OCI-LY3 (cell line): Measurements from ENCODE around the gene SMTNL2.

Source experiments
- H2AFZ ChIP-seq: fragments of 200-600, 300-600 bp; shearing (Covaris generic); 2 replicates; pipeline ENCODE4 v1.6.0; 2014; ENCODE audit warnings: antibody characterized with exemption, low read depth, low read length
- H3K27ac ChIP-seq: fragments of 200-600, 300-600 bp; sonication (generic); 2 replicates; pipeline ENCODE4 v1.5.1; 2014; ENCODE audit warnings: mild to moderate bottlenecking, low read length, moderate library complexity, mixed read lengths
- H3K27me3 ChIP-seq: fragments of 200-600, 300-600 bp; sonication (generic); 2 replicates; pipeline ENCODE4 v1.6.1; 2014; ENCODE audit warnings: low read depth, low read length, mixed read lengths
- H3K36me3 ChIP-seq: fragments of 200-600, 300-600 bp; sonication (generic); replicated peaks from 2 replicates; pipeline ENCODE3; 2014; ENCODE audit warnings: low read depth, low read length, mixed read lengths
- H3K4me1 ChIP-seq: fragments of 300-600, 200-600 bp; sonication (generic); 2 replicates; pipeline ENCODE4 v1.6.1; 2014; ENCODE audit warnings: low read length, mixed read lengths
- H3K4me2 ChIP-seq: fragments of 200-600, 300-600 bp; sonication (generic); 2 replicates; pipeline ENCODE4 v1.6.1; 2014; ENCODE audit warnings: low read length, mixed read lengths
- H3K4me3 ChIP-seq: fragments of 300-600, 200-600 bp; sonication (generic); 2 replicates; pipeline ENCODE4 v1.5.1; 2014; ENCODE audit warnings: antibody characterized with exemption, mild to moderate bottlenecking, low read length, moderate library complexity
- H3K79me2 ChIP-seq: fragments of 300-600, 200-600 bp; shearing (Covaris generic); 2 replicates; pipeline ENCODE4 v1.6.1; 2014; ENCODE audit warnings: mild to moderate bottlenecking, low read length, mixed read lengths
- H3K9ac ChIP-seq: fragments of 300-600, 200-600 bp; shearing (Covaris generic); 2 replicates; pipeline ENCODE4 v1.6.0; 2014; ENCODE audit warnings: mild to moderate bottlenecking, low read length, moderate library complexity
- H3K9me3 ChIP-seq: fragments of 200-600, 300-600 bp; shearing (Covaris generic); 2 replicates; pipeline ENCODE4 v1.6.1; 2014; ENCODE audit warnings: low read length, mixed read lengths; ENCODE audit not compliant: insufficient read depth
- H4K20me1 ChIP-seq: fragments of 200-600, 300-600 bp; sonication (generic); 2 replicates; pipeline ENCODE4 v1.6.1; 2016; ENCODE audit warnings: low read length, mixed read lengths; ENCODE audit not compliant: insufficient read depth
- CTCF ChIP-seq: fragments of 200-600, 300-600 bp; sonication (generic); IDR thresholded peaks from 2 replicates; pipeline ENCODE4 v1.5.1; 2014; ENCODE audit warnings: antibody characterized with exemption, low read length, low read depth
- EZH2phosphoT487 ChIP-seq: fragments of 200-600 bp; shearing (Covaris generic); IDR thresholded peaks from 2 replicates; pipeline ENCODE4 v1.6.1; 2018; ENCODE audit warnings: antibody characterized with exemption, mixed run types, low read depth

Gene SMTNL2

GRCh38 chr17:4555873-4556759 is 28.2 kb upstream of the SMTNL2 start:
- Histone ChIP-seq H3K4me2 (peak overlapping the region; percentile 99), H3K4me3 (peak overlapping the region; percentile 99), H3K36me3 (peaks cover 18% of the 10 kb centered on the region), H3K27me3 (no peaks in the 10 kb centered on the region), H3K79me2 (peaks cover 42% of the 10 kb centered on the region), H3K4me1 (peaks cover 42% of the 10 kb centered on the region), H2AFZ (peak overlapping the region; percentile 19; the same call in 1 of the 2 replicates), H3K9ac (peak overlapping the region; percentile 95), H3K27ac (peak overlapping the region; percentile 82), H4K20me1 (no peaks in the 10 kb centered on the region), H3K9me3 (no peaks in the 10 kb centered on the region)
- no peak for TF ChIP-seq CTCF
- no peak for TF ChIP-seq EZH2phosphoT487

GRCh38 chr17:4556996-4557395 is 27.3 kb upstream of the SMTNL2 start:
- peaks cover 13% of the 10 kb centered on the region for H3K36me3 ChIP-seq
- peak overlapping the region; percentile 99 for H3K4me2 ChIP-seq
- H3K4me3 ChIP-seq: peak overlapping the region; percentile 99; the same call in 1 of the 2 replicates
- no peaks in the 10 kb centered on the region for H3K9me3 ChIP-seq
- H3K27ac ChIP-seq: peak overlapping the region; percentile 82; the same call in 1 of the 2 replicates
- H3K4me1 ChIP-seq: peaks cover 50% of the 10 kb centered on the region
- H3K79me2 ChIP-seq: peaks cover 38% of the 10 kb centered on the region
- no peaks in the 10 kb centered on the region for H4K20me1 ChIP-seq
- H2AFZ ChIP-seq: no peak overlapping the region
- peak overlapping the region; percentile 95; the same call in 1 of the 2 replicates for H3K9ac ChIP-seq
- no peaks in the 10 kb centered on the region for H3K27me3 ChIP-seq
- TF ChIP-seq CTCF (no peak), EZH2phosphoT487 (no peak)

GRCh38 chr17:4557626-4558346 is 26.5 kb upstream of the SMTNL2 start:
- Histone ChIP-seq H3K36me3 (peaks cover 9% of the 10 kb centered on the region), H3K4me3 (no peak overlapping the region), H3K79me2 (peaks cover 31% of the 10 kb centered on the region), H3K27ac (no peak overlapping the region), H3K27me3 (no peaks in the 10 kb centered on the region), H4K20me1 (no peaks in the 10 kb centered on the region), H3K9ac (no peak overlapping the region), H2AFZ (no peak overlapping the region), H3K4me1 (peaks cover 58% of the 10 kb centered on the region), H3K9me3 (no peaks in the 10 kb centered on the region), H3K4me2 (no peak overlapping the region)
- TF ChIP-seq EZH2phosphoT487 (no peak), CTCF (no peak)

GRCh38 chr17:4558347-4558971 is 25.9 kb upstream of the SMTNL2 start:
- Histone ChIP-seq H2AFZ (no peak overlapping the region), H3K4me3 (no peak overlapping the region), H3K27me3 (no peaks in the 10 kb centered on the region), H4K20me1 (no peaks in the 10 kb centered on the region), H3K9me3 (no peaks in the 10 kb centered on the region), H3K27ac (no peak overlapping the region), H3K36me3 (peaks cover 6% of the 10 kb centered on the region), H3K4me1 (peaks cover 65% of the 10 kb centered on the region), H3K79me2 (peaks cover 26% of the 10 kb centered on the region), H3K4me2 (no peak overlapping the region), H3K9ac (no peak overlapping the region)
- TF ChIP-seq EZH2phosphoT487 (no peak), CTCF (no peak)
